Inflammatory macrophage treated with lipopolysaccharide for 4 hours (primary cell): ENCODE data around the gene SLITRK4.

Experiments used
- DNase-seq: peaks from one replicate; pipeline ENCODE4 v3.0.0-alpha.2; 2020

Gene SLITRK4

GRCh38 chrX:143635915-143636314 lies at the start of gene SLITRK4:
Gene SLITRK4 (minus strand): TSS chrX:143636101. CDS start chrX:143631108, 4,993 bp downstream.
- no peak for DNase-seq

- no peak for DNase-seq
Measured at GRCh38 chrX:143683486-143683885, 47.6 kb upstream of the SLITRK4 start.

GRCh38 chrX:143674926-143675325 lies 39.0 kb upstream of the SLITRK4 start:
- no peak for DNase-seq

GRCh38 chrX:143669395-143669794 lies 33.5 kb upstream of the SLITRK4 start:
- DNase-seq, result no peak

- DNase-seq, result peak; percentile 21
Measured at GRCh38 chrX:143664302-143664701, 28.4 kb upstream of the SLITRK4 start.

GRCh38 chrX:143663755-143664154 lies 27.9 kb upstream of the SLITRK4 start:
- DNase-seq, result no peak

- no peak for DNase-seq
Measured at GRCh38 chrX:143661286-143661685, 25.4 kb upstream of the SLITRK4 start.

- DNase-seq, result peak; percentile 71
Measured at GRCh38 chrX:143648705-143649104, 12.8 kb upstream of the SLITRK4 start.

GRCh38 chrX:143642426-143642825 lies 6.5 kb upstream of the SLITRK4 start:
- DNase-seq, result no peak

- DNase-seq, result no peak
Measured at GRCh38 chrX:143636831-143637230, 930 bp upstream of the SLITRK4 start.

GRCh38 chrX:143634663-143635455 lies 1.0 kb downstream of the SLITRK4 start:
- DNase-seq, result peak; percentile 2

GRCh38 chrX:143634309-143634662 lies 1.6 kb downstream of the SLITRK4 start:
- peak; percentile 9 for DNase-seq

GRCh38 chrX:143633461-143634308 lies 2.2 kb downstream of the SLITRK4 start:
- peak; percentile 11 for DNase-seq

GRCh38 chrX:143632625-143633410 lies 3.1 kb downstream of the SLITRK4 start:
- peak; percentile 72 for DNase-seq

- DNase-seq, result no peak
Measured at GRCh38 chrX:143623657-143624056, 12.2 kb downstream of the SLITRK4 start.

- DNase-seq, result no peak
Measured at GRCh38 chrX:143621276-143621675, 14.6 kb downstream of the SLITRK4 start.

- no peak for DNase-seq
Measured at GRCh38 chrX:143615851-143616250, 20.1 kb downstream of the SLITRK4 start.

GRCh38 chrX:143601809-143602208 lies 34.1 kb downstream of the SLITRK4 start:
- no peak for DNase-seq

GRCh38 chrX:143581240-143581639 lies 54.7 kb downstream of the SLITRK4 start:
- DNase-seq, result peak; percentile 52

- peak; percentile 68 for DNase-seq
Measured at GRCh38 chrX:143580266-143580665, 55.6 kb downstream of the SLITRK4 start.
